BLaER1 (cell line): ENCODE data around the gene KRTAP27-1.

Experiments used
- H3K27ac ChIP-seq: shearing (Covaris generic); formaldehyde crosslinking; 2 replicates; pipeline ENCODE4 v1.8.1; 2022
- H3K27me3 ChIP-seq: shearing (Covaris generic); formaldehyde crosslinking; 2 replicates; pipeline ENCODE4 v1.8.1; 2022
- H3K36me3 ChIP-seq: shearing (Covaris generic); formaldehyde crosslinking; 2 replicates; pipeline ENCODE4 v1.8.1; 2022
- H3K4me1 ChIP-seq: shearing (Covaris generic); formaldehyde crosslinking; 2 replicates; pipeline ENCODE4 v1.8.1; 2022
- H3K4me2 ChIP-seq: shearing (Covaris generic); formaldehyde crosslinking; 2 replicates; pipeline ENCODE4 v1.8.1; 2022
- H3K4me3 ChIP-seq: shearing (Covaris generic); formaldehyde crosslinking; 2 replicates; pipeline ENCODE4 v1.8.1; 2022
- H3K9ac ChIP-seq: shearing (Covaris generic); formaldehyde crosslinking; 2 replicates; pipeline ENCODE4 v1.8.1; 2022
- H3K9me3 ChIP-seq: shearing (Covaris generic); formaldehyde crosslinking; 2 replicates; pipeline ENCODE4 v1.8.1; 2022
- H4K20me1 ChIP-seq: shearing (Covaris generic); formaldehyde crosslinking; 2 replicates; pipeline ENCODE4 v1.8.1; 2022
- Cebpa-rat ChIP-seq: shearing (Covaris generic); IDR thresholded peaks from 2 replicates; pipeline ENCODE4 v1.8.1; 2022

The KRTAP27-1 gene, protein sequence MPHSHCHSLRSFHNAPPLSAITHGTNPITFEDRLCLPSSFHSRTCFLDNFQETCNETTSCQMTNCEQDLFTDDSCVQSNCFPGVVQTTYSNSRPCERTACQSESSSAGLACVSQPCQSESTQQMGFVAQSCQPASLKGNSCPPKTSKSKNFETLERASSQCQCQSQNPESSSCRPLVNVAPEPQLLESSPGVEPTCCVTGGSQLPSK

DNA sequence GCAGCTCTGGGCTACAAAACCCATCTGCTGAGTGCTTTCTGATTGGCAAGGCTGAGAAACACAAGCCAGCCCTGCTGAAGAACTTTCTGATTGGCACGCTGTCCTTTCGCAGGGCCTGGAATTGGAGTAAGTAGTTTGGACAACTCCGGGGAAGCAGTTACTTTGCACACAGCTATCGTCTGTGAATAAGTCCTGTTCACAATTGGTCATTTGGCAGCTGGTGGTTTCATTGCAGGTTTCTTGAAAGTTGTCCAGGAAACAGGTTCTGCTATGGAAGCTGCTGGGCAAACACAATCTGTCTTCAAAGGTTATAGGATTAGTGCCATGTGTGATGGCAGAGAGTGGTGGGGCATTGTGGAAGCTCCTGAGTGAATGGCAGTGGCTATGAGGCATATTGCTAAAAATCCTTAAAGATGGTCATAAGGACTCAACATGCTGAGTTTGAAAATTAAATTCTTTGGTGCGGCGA, at the start of gene KRTAP27-1:
Gene KRTAP27-1, minus strand, starts transcription at position 419 of the 469 bp plus-strand sequence. Its CDS starts 26 bp downstream, at position 393.
- no peaks in the 10 kb centered on the region for H3K36me3 ChIP-seq
- H3K9me3 ChIP-seq, result no peaks in the 10 kb centered on the region
- no peak within 1 kb of the TSS for H3K9ac ChIP-seq
- no peaks in the 10 kb centered on the region for H3K4me1 ChIP-seq
- no peaks in the 10 kb centered on the region for H3K27me3 ChIP-seq
- H3K4me2 ChIP-seq, result no peak within 1 kb of the TSS
- no peaks in the 10 kb centered on the region for H4K20me1 ChIP-seq
- no peak for TF ChIP-seq Cebpa-rat
- H3K4me3 ChIP-seq, result no peak within 1 kb of the TSS
- H3K27ac ChIP-seq, result no peak within 1 kb of the TSS

DNA sequence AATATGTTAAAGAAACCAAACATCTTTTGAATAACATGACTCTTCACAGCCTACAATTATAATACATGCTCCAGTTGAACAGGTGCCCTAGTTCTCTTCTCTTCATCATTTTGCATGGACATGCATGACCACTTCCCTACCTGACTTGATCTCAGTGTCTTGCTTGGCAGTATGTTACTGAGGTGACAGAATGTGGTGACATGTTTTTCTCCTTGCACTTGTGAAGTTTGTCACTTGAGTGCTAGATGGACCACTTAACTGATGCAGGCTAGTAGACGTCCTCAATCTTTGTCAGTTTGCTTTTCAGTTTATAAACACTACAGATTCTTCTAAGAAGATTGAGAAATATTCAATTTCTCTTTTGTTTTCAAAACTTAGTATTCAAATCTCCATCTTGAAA, 44.7 kb upstream of the KRTAP27-1 start:
- Histone ChIP-seq H3K9ac (no peak overlapping the region), H3K27me3 (no peaks in the 10 kb centered on the region), H3K36me3 (no peaks in the 10 kb centered on the region), H3K4me1 (no peaks in the 10 kb centered on the region), H3K4me2 (no peak overlapping the region), H3K27ac (no peak overlapping the region), H3K4me3 (no peak overlapping the region), H3K9me3 (no peaks in the 10 kb centered on the region), H4K20me1 (no peaks in the 10 kb centered on the region)
- TF ChIP-seq Cebpa-rat, result no peak

DNA sequence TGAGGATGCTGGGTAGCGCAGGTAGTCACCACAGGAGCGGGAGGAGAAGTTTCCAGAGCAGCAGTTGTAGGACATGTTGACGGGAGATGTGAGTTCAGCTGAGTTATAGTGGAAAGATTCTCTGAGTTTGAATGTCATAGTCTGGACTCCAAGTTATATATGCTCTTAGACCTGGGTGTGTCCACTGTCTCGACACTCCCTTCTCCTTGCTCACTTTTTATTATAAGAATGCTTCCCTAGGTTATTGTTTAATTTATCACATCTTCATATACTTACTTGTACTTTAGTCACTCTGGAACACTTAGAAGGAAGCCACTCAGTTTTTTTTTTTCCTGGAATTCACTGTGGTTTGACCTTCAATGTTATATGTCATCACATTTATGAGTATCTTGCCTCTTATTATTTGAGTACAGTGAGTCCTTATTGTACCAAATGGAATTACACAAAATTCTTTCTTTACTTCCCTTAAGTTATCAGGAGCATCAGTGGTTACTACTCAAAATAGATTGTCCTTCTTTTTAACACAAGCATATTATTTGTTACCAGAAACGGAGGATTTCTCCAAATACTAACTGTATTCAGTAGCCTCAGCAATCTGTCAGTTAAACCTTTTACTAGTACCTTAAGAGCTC, 34.8 kb upstream of the KRTAP27-1 start, which contains the start of gene KRTAP13-2:
Gene KRTAP13-2, minus strand, starts transcription at position 133 of the 632 bp plus-strand sequence. Its CDS starts 58 bp downstream, at position 75.
- no peaks in the 10 kb centered on the region for H3K36me3 ChIP-seq

DNA sequence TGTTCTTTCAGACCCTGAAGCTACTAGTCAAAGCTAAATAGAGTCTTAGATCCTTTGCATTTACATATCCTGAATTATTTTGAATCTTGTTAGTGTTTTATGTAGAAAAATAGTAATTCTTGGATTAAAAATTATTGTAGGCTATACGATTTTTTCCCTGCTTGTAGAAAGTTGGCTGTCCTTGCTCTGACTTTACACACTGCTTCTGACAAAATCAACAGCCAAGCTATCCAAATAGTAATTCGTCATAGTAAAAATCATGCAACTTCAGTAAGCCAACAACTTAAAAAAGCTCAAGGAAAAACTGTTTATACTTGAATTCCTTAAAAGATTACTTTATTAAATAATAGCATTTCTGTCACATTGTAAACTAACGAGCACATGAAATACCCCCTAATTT, 18.4 kb upstream of the KRTAP27-1 start:
- Histone ChIP-seq H3K27ac (no peak overlapping the region), H3K27me3 (no peaks in the 10 kb centered on the region), H3K4me1 (no peaks in the 10 kb centered on the region), H3K4me3 (no peak overlapping the region), H3K9ac (no peak overlapping the region), H3K36me3 (no peaks in the 10 kb centered on the region), H3K9me3 (no peaks in the 10 kb centered on the region), H4K20me1 (no peaks in the 10 kb centered on the region), H3K4me2 (no peak overlapping the region)
- TF ChIP-seq Cebpa-rat, result no peak

More for the DNA sequence above, 34.8 kb upstream of the KRTAP27-1 start, which contains the start of gene KRTAP13-2:
- Histone ChIP-seq H4K20me1 (no peaks in the 10 kb centered on the region), H3K4me2 (no peak within 1 kb of the TSS), H3K9me3 (no peaks in the 10 kb centered on the region), H3K9ac (no peak within 1 kb of the TSS), H3K4me1 (no peaks in the 10 kb centered on the region), H3K27me3 (no peaks in the 10 kb centered on the region), H3K27ac (no peak within 1 kb of the TSS), H3K4me3 (no peak within 1 kb of the TSS)
- no peak for TF ChIP-seq Cebpa-rat

DNA sequence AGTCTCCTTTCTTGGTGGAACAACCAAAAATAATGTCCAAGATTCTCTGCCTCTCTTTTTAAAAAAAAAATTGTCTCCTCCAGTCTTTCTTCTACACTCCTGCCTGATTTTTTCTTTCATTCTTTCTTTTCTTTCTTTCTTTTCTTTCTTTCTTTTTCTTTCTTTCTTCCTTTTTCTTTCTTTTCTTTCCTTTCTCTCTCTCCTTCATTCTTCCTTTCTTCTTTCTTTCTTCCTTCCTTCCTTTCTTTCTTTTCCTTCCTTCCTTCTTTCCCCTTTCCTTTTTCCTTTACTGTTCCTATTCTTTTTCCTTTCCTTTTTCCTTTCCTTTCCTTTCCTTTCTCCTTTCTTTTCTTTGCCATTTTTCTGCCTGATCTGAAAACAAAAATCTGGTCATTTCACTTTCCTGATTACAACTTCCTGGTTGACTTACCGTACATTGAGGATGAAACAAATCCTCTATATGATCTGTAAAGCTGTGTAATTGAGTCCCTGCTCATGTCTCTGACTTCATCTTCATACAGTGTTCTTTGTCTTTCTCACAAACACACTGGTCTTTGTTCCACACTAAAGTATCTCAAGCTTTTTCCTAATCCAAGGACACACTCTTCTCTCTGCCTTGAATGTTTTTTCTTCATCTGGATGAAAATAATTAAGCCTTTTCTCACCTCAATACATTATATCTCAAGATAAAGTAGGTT, 17.0 kb upstream of the KRTAP27-1 start:
- Histone ChIP-seq H3K4me1 (no peaks in the 10 kb centered on the region), H3K4me2 (no peak overlapping the region)

DNA sequence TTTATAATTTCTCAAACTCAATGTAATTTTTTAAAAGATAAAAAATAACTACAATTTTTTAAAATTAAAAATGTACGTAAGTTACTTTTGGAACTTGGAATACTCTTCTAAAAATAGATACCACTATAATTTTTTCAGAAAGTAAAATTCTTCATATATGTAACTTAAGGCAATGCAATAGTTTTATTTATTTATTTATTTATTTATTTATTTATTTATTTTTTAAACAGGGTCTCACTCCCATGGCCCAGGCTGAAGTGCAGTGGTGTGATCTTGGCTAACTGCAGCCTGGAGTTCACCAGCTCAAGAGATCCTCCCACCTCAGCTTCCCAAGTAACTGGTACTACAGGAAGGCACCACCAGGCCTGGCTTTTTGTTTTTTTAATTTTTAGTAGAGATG, 14.0 kb upstream of the KRTAP27-1 start:
- Histone ChIP-seq H3K9ac (no peak overlapping the region), H3K27me3 (no peaks in the 10 kb centered on the region), H3K36me3 (no peaks in the 10 kb centered on the region), H4K20me1 (no peaks in the 10 kb centered on the region), H3K4me3 (no peak overlapping the region), H3K4me1 (no peaks in the 10 kb centered on the region), H3K4me2 (no peak overlapping the region), H3K27ac (no peak overlapping the region), H3K9me3 (peaks cover 2% of the 10 kb centered on the region; the same call in 1 of the 2 replicates)
- TF ChIP-seq Cebpa-rat, result no peak

More for the DNA sequence above, 17.0 kb upstream of the KRTAP27-1 start:
- Histone ChIP-seq H3K9ac (no peak overlapping the region), H3K9me3 (no peaks in the 10 kb centered on the region), H3K27me3 (no peaks in the 10 kb centered on the region), H3K27ac (no peak overlapping the region), H3K4me3 (no peak overlapping the region), H4K20me1 (no peaks in the 10 kb centered on the region), H3K36me3 (no peaks in the 10 kb centered on the region)
- no peak for TF ChIP-seq Cebpa-rat

DNA sequence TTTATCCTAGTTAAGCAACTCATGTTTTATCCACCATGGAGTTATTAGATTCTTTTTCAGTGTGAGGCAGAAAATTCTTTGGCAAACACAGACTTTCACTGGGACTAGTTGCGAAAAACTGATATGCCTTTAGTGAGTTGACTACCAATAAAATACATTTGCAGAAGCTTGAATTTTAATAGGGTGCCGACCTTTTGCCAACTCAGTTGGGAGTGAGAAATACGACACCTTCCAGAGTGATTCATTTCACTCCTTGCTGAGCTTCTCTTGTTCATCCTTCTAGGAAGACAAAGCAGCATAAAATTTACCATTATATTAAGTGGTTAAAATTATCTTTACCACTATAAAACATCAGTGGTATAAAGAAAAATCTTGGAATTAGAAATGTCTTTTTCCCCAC, 12.1 kb upstream of the KRTAP27-1 start:
- no peaks in the 10 kb centered on the region for H4K20me1 ChIP-seq
- H3K9me3 ChIP-seq, result peaks cover 20% of the 10 kb centered on the region
- H3K4me3 ChIP-seq, result no peak overlapping the region
- H3K9ac ChIP-seq, result no peak overlapping the region
- no peaks in the 10 kb centered on the region for H3K36me3 ChIP-seq
- no peaks in the 10 kb centered on the region for H3K4me1 ChIP-seq
- no peak for TF ChIP-seq Cebpa-rat
- H3K27me3 ChIP-seq, result no peaks in the 10 kb centered on the region
- H3K27ac ChIP-seq, result no peak overlapping the region
- no peak overlapping the region for H3K4me2 ChIP-seq

DNA sequence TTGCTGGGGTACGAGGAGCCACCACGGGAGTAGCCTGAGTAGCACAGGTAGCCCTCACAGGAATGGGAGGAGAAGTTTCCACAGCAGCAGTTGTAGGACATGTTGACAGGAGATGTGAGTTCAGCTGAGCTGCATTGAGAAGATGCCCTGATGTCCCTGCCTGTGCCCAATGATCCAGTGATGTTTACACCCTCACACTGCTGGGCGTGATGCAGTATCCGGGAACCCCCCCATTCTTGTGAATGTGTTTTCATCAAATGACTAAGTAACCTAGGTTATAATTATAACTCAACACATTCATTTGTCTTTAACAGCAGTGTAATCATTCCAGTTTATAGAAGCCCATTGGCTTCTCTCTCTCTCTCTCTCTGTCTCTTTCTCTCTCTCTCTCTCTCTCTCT, 11.0 kb upstream of the KRTAP27-1 start, which contains the start of gene KRTAP23-1:
Gene KRTAP23-1, minus strand, starts transcription at position 101 of the 400 bp plus-strand sequence. Its CDS starts 0 bp downstream, at position 101.
- no peaks in the 10 kb centered on the region for H3K4me1 ChIP-seq
- H4K20me1 ChIP-seq, result no peaks in the 10 kb centered on the region
- peaks cover 23% of the 10 kb centered on the region for H3K9me3 ChIP-seq
- H3K9ac ChIP-seq, result no peak within 1 kb of the TSS
- no peaks in the 10 kb centered on the region for H3K27me3 ChIP-seq
- H3K4me3 ChIP-seq, result no peak within 1 kb of the TSS
- H3K4me2 ChIP-seq, result no peak within 1 kb of the TSS
- no peak within 1 kb of the TSS for H3K27ac ChIP-seq
- no peak for TF ChIP-seq Cebpa-rat
- H3K36me3 ChIP-seq, result no peaks in the 10 kb centered on the region

DNA sequence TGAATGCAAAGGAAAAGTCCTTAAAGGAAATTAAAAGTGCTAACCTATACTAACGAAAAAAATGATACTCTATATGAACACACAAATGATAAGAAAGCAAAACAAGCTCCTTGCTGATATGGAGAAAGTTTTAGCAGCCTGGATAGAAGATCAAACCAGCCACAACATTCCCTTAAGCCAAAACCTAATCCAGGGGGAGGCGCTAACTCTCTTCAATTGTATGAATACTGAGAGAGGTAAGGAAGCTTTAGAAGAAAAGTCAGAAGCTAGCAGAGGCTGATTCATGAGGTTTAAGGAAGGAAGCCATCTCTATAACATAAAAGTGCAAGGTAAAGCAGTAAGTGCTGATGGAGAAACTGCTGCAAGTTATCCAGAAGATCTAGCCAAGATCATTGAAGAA, 7.5 kb upstream of the KRTAP27-1 start:
- H3K9me3 ChIP-seq, result peaks cover 23% of the 10 kb centered on the region
- H3K9ac ChIP-seq, result no peak overlapping the region
- no peaks in the 10 kb centered on the region for H3K36me3 ChIP-seq
- no peak overlapping the region for H3K27ac ChIP-seq
- no peaks in the 10 kb centered on the region for H4K20me1 ChIP-seq
- no peak for TF ChIP-seq Cebpa-rat
- no peak overlapping the region for H3K4me3 ChIP-seq
- H3K4me2 ChIP-seq, result no peak overlapping the region
- no peaks in the 10 kb centered on the region for H3K4me1 ChIP-seq
- H3K27me3 ChIP-seq, result no peaks in the 10 kb centered on the region
